ENCODE data around the gene CCDC57. TPM values are rescaled to one million over a fixed set of nuclear protein-coding genes. Genes with fewer than 3 reads are reported as not detected.

Gene CCDC57
- total RNA-seq, 1 experiment from 2014 or later = 140 TPM

DNA sequence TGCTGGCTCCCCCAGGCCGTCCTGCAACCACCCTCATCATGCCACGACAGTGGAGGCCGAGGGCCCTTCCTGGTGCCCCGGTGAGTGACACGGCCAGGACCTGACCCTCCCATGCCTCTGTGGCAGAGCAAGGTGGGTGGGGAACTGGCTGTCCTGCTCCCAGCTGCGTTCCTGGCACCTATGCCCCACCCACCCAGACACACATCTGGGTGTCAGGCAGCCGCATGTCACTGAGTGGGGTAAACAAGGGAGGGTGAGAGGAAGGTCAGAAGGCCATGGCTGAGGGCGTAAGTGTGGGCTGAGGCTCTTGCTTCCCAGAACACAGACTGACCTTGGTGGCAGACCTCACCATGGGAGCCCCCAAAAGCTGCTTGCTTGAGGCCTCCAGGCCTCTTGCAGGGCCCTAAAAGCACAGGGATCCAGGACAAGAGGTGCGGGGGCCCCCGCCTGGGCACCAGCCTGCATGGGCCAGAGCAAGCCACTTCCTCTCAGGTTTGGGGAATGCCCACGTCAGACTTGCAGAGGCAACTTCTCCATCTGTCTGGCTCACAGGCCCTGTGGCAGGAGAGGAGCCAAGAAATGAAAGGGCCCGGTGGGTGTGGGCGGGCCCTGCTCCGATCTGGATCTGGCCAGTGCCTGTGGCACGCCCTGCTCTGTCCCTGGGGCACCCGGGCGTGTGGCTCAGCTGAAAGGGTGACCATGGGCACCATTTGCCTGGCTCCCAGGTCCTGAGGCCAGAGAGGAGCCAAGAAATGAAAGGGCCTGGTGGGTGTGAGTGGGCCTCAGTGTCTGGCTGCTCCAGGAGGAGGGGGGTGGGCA, 3.9 kb upstream of the CCDC57 start:
- CTCF ChIA-PET = no interaction called here
- Histone ChIP-seq H3K27me3 (ENCODE audit: insufficient read depth, low read depth) (no peaks in the 10 kb centered on the region), H3K27ac (peak overlapping the region; percentile 92), H4K20me1 (ENCODE audit: insufficient read depth) (no peaks in the 10 kb centered on the region), H3K4me2 (peak overlapping the region; percentile 63), H3F3A (ENCODE audit: insufficient read depth, low read depth) (peaks cover 30% of the 10 kb centered on the region), H2AFZ (no peak overlapping the region), H3K79me2 (ENCODE audit: low read depth) (peaks cover 6% of the 10 kb centered on the region), H3K9me3 (ENCODE audit: insufficient read depth, low read depth) (no peaks in the 10 kb centered on the region), H3K9me2 (ENCODE audit: insufficient read depth) (no peaks in the 10 kb centered on the region), H3K36me3 (ENCODE audit: low read depth) (no peaks in the 10 kb centered on the region), H3K4me1 (replicated peaks; ENCODE audit: insufficient read depth) (peaks cover 33% of the 10 kb centered on the region), H3K4me3 (peak overlapping the region; percentile 11; the same call in 1 of the 2 replicates)
- intact Hi-C loops (cut with micrococcal nuclease; ENCODE audit: unreplicated experiment) = loop anchor here (2.0 kb wide), 1 partner anchor 14 kb away; no protein-coding TSS in a partner anchor
- DNase-seq = peak; percentile 69 to 86
- no TSS peak for BruUV-seq (replicated peaks)
- POLR2A ChIA-PET (ENCODE audit: unreplicated experiment) = no interaction called here
- TF ChIP-seq EZH2 (IDR thresholded peaks at IDR 0.05; ENCODE audit: low read depth) = no peak
- TF ChIP-seq CTCF (conservative IDR thresholded peaks at IDR 0.05) = no peak

DNA sequence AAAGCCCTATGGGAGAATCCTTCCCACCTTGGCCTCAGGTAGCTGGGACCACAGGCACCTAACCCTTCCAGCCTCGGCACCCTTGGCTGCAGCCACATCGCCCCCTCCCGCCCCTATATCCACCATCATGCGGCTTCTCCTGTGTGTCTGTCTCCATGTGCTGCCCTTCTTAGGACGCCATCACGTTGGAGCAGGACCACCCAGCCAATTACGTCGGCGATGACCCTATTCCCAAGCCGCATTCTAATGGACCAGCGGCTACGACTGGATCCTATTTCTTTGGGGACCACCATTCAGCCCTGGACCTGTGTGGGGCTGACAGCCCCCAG, 3.3 kb upstream of the CCDC57 start:
- Histone ChIP-seq H3K9me2 (ENCODE audit: insufficient read depth) (no peaks in the 10 kb centered on the region), H3F3A (ENCODE audit: insufficient read depth, low read depth) (peaks cover 30% of the 10 kb centered on the region), H3K4me1 (replicated peaks; ENCODE audit: insufficient read depth) (peaks cover 33% of the 10 kb centered on the region), H2AFZ (no peak overlapping the region), H3K4me3 (no peak overlapping the region), H3K27ac (peak overlapping the region; percentile 92), H3K36me3 (ENCODE audit: low read depth) (no peaks in the 10 kb centered on the region), H3K4me2 (peak overlapping the region; percentile 63), H3K9me3 (ENCODE audit: insufficient read depth, low read depth) (no peaks in the 10 kb centered on the region), H3K79me2 (ENCODE audit: low read depth) (peaks cover 12% of the 10 kb centered on the region), H4K20me1 (ENCODE audit: insufficient read depth) (no peaks in the 10 kb centered on the region), H3K27me3 (ENCODE audit: insufficient read depth, low read depth) (no peaks in the 10 kb centered on the region)
- CTCF ChIA-PET = no interaction called here
- intact Hi-C loops (cut with micrococcal nuclease; ENCODE audit: unreplicated experiment) = loop anchor here (2.0 kb wide), 1 partner anchor 15 kb away; no protein-coding TSS in a partner anchor
- POLR2A ChIA-PET (ENCODE audit: unreplicated experiment) = no interaction called here
- TF ChIP-seq CTCF (conservative IDR thresholded peaks at IDR 0.05) (no peak), EZH2 (IDR thresholded peaks at IDR 0.05; ENCODE audit: low read depth) (no peak)
- DNase-seq = no peak
- no TSS peak for BruUV-seq (replicated peaks)

- Histone ChIP-seq H3K4me3 (no peak overlapping the region), H3K27ac (peak overlapping the region; percentile 92; the same call in 1 of the 2 replicates)
These were observed 2.7 kb upstream of the CCDC57 start for GRCh38 chr17:82215095-82215971.

More at GRCh38 chr17:82215095-82215971, 2.7 kb upstream of the CCDC57 start:
- Histone ChIP-seq H3K9me2 (ENCODE audit: insufficient read depth) (no peaks in the 10 kb centered on the region), H3K9me3 (ENCODE audit: insufficient read depth, low read depth) (no peaks in the 10 kb centered on the region), H3F3A (ENCODE audit: insufficient read depth, low read depth) (peaks cover 30% of the 10 kb centered on the region), H3K4me1 (replicated peaks; ENCODE audit: insufficient read depth) (peaks cover 33% of the 10 kb centered on the region), H3K27me3 (ENCODE audit: insufficient read depth, low read depth) (no peaks in the 10 kb centered on the region), H3K79me2 (ENCODE audit: low read depth) (peaks cover 12% of the 10 kb centered on the region), H3K4me2 (peak overlapping the region; percentile 63), H4K20me1 (ENCODE audit: insufficient read depth) (no peaks in the 10 kb centered on the region), H3K36me3 (ENCODE audit: low read depth) (no peaks in the 10 kb centered on the region), H2AFZ (no peak overlapping the region)
- ChIA-PET CTCF (no interaction called here), POLR2A (ENCODE audit: unreplicated experiment) (interaction anchor here (1.0 kb wide), 1 partner anchor 9 kb away, joined by 11 read pairs; no protein-coding TSS in a partner anchor)
- no TSS peak for BruUV-seq (replicated peaks)
- TF ChIP-seq EZH2 (IDR thresholded peaks at IDR 0.05; ENCODE audit: low read depth) (no peak), CTCF (conservative IDR thresholded peaks at IDR 0.05) (no peak)
- DNase-seq = no peak
- intact Hi-C loops (cut with micrococcal nuclease; ENCODE audit: unreplicated experiment) = no loop called here

Measured in PC-9 (cell line).